HG03558 (cell line): ENCODE results near the gene MSL1.

Experiments
- ATAC-seq: cut with Tn5 transposase; IDR thresholded peaks from one replicate; pipeline ENCODE4 v1.9.1; 2021; ENCODE audit warnings: moderate number of reproducible peaks; ENCODE audit not compliant: unreplicated experiment; ENCODE audit errors: extremely low read depth

MSL1 gene

GRCh38 chr17:40121181-40122135, at the start of gene MSL1:
Gene MSL1 (plus strand): TSS chr17:40121971. CDS start chr17:40122613, 642 bp downstream.
- no peak for ATAC-seq

GRCh38 chr17:40072040-40072734, 49.6 kb upstream of the MSL1 start:
- no peak for ATAC-seq

GRCh38 chr17:40072735-40073346, 48.9 kb upstream of the MSL1 start:
- ATAC-seq, result no peak

- no peak for ATAC-seq
These were observed 48.2 kb upstream of the MSL1 start for GRCh38 chr17:40073454-40074174.

- ATAC-seq, result no peak
These were observed 47.6 kb upstream of the MSL1 start for GRCh38 chr17:40074175-40074512.

- no peak for ATAC-seq
These were observed 46.9 kb upstream of the MSL1 start for GRCh38 chr17:40074871-40075200.

GRCh38 chr17:40075201-40075941, 46.4 kb upstream of the MSL1 start:
- no peak for ATAC-seq

GRCh38 chr17:40075942-40076498, 45.8 kb upstream of the MSL1 start:
- no peak for ATAC-seq

GRCh38 chr17:40076591-40076990, 45.2 kb upstream of the MSL1 start:
- ATAC-seq, result no peak

GRCh38 chr17:40079545-40079944, 42.2 kb upstream of the MSL1 start:
- no peak for ATAC-seq

GRCh38 chr17:40084477-40084876, 37.3 kb upstream of the MSL1 start:
- ATAC-seq, result no peak

- ATAC-seq, result no peak
These were observed 35.4 kb upstream of the MSL1 start for GRCh38 chr17:40086150-40087044.

- ATAC-seq, result no peak
These were observed 34.5 kb upstream of the MSL1 start for GRCh38 chr17:40087049-40087794.

- no peak for ATAC-seq
These were observed 33.7 kb upstream of the MSL1 start for GRCh38 chr17:40087903-40088718.

GRCh38 chr17:40089077-40089895, 32.5 kb upstream of the MSL1 start:
- no peak for ATAC-seq
